Measurements from ENCODE around the gene IQSEC1.

GRCh38 chr3:12879191-12879815, 193.9 kb downstream of the IQSEC1 start:
- TF ChIP-seq GATA2 (IDR thresholded peaks at IDR 0.05; ENCODE audit: low read depth, low read length): no peak
- no peak for TF ChIP-seq GATA3 (IDR thresholded peaks at IDR 0.05; ENCODE audit: low read depth, low read length)
